CD14-positive monocyte (primary cell): Measurements from ENCODE around the gene CHIA. TPM values are rescaled to one million over a fixed set of nuclear protein-coding genes. Genes with fewer than 3 reads are reported as not detected.

Experiments used
- DNase-seq, 3 donors: peaks; one replicate each; pipeline ENCODE4 v3.0.0-alpha.2; 2011 to 2022
- H2AFZ ChIP-seq: 2 replicates; pipeline ENCODE4 v1.6.0; 2012; ENCODE audit warnings: mild to moderate bottlenecking, low read depth, low read length, inconsistent platforms; ENCODE audit not compliant: insufficient read depth, poor library complexity, severe bottlenecking
- H3K27ac ChIP-seq, 2 donors: 1 replicate in 1 of 2; 2 replicates in 1 of 2; pipeline ENCODE4 v1.5.1; 2012 to 2013; ENCODE audit warnings: low read length in 2 of 2, control low read depth in 1 of 2, inconsistent platforms in 1 of 2, low read depth in 1 of 2, mild to moderate bottlenecking in 1 of 2
- H3K27me3 ChIP-seq, 2 donors: one replicate each; pipeline versions ENCODE4 v1.6.0 to v1.6.1; 2011 to 2013; ENCODE audit warnings: low read length in 2 of 2; ENCODE audit not compliant: control insufficient read depth in 2 of 2, insufficient read depth in 2 of 2
- H3K36me3 ChIP-seq, 2 donors: replicated peaks in 1 of 2; 1 replicate in 1 of 2; 2 replicates in 1 of 2; pipeline versions ENCODE4 v1.5.1 to v1.6.1; 2012 to 2013; ENCODE audit warnings: low read length in 2 of 2, control low read depth in 1 of 2, inconsistent platforms in 1 of 2, mild to moderate bottlenecking in 1 of 2; ENCODE audit not compliant: insufficient read depth in 2 of 2, control insufficient read depth in 1 of 2
- H3K4me1 ChIP-seq, 2 donors: 1 replicate in 1 of 2; 2 replicates in 1 of 2; pipeline versions ENCODE4 v1.5.1 to v1.6.1; 2012 to 2013; ENCODE audit warnings: low read length in 2 of 2, control low read depth in 1 of 2, inconsistent platforms in 1 of 2, mild to moderate bottlenecking in 1 of 2, moderate library complexity in 1 of 2; ENCODE audit not compliant: insufficient read depth in 2 of 2, control insufficient read depth in 1 of 2
- H3K4me2 ChIP-seq: replicated peaks from 2 replicates; pipeline ENCODE3; 2012; ENCODE audit warnings: low read length, moderate library complexity, mild to moderate bottlenecking; ENCODE audit not compliant: poor library complexity, severe bottlenecking; ENCODE audit errors: extremely low read depth
- H3K4me3 ChIP-seq, 3 experiments: fragments of 200-600 bp in 1 of 3; sonication (generic) in 1 of 3; replicated peaks in 1 of 3; 1 replicate in 2 of 3; 2 replicates in 1 of 3; pipeline ENCODE4 v1.5.1; 2011 to 2013; ENCODE audit warnings: low read length in 3 of 3, mild to moderate bottlenecking in 3 of 3, control low read depth in 2 of 3, low read depth in 2 of 3, inconsistent platforms in 1 of 3, moderate library complexity in 1 of 3
- H3K79me2 ChIP-seq: 2 replicates; pipeline ENCODE4 v1.6.0; 2012; ENCODE audit warnings: mild to moderate bottlenecking, control low read depth, inconsistent platforms, low read length, moderate library complexity; ENCODE audit not compliant: insufficient read depth
- H3K9ac ChIP-seq: 2 replicates; pipeline ENCODE4 v1.6.0; 2017; ENCODE audit warnings: low read length, mild to moderate bottlenecking; ENCODE audit not compliant: insufficient read depth, poor library complexity, severe bottlenecking
- H3K9me3 ChIP-seq, 2 donors: replicated peaks in 1 of 2; 1 replicate in 1 of 2; 2 replicates in 1 of 2; pipeline versions ENCODE4 v1.5.1 to v1.6.1; 2012 to 2013; ENCODE audit warnings: low read length in 2 of 2, control low read depth in 1 of 2; ENCODE audit not compliant: control insufficient read depth in 1 of 2, insufficient read depth in 1 of 2
- H4K20me1 ChIP-seq: 2 replicates; pipeline ENCODE4 v1.6.0; 2012; ENCODE audit warnings: mild to moderate bottlenecking, low read length, control low read depth, moderate library complexity; ENCODE audit not compliant: insufficient read depth
- H3K27ac Mint-ChIP-seq, 7 donors: one replicate each; pipeline ENCODE4 v1.8.0; 2020; ENCODE audit warnings: mild to moderate bottlenecking in 7 of 7, mixed read lengths in 7 of 7, moderate library complexity in 6 of 7, inconsistent platforms in 2 of 7
- H3K27me3 Mint-ChIP-seq, 3 donors: one replicate each; pipeline ENCODE4 v1.8.0; 2021 to 2022; ENCODE audit warnings: low read depth in 3 of 3, mild to moderate bottlenecking in 3 of 3, mixed read lengths in 3 of 3, moderate library complexity in 3 of 3, inconsistent platforms in 1 of 3
- H3K36me3 Mint-ChIP-seq, 2 donors: one replicate each; pipeline ENCODE4 v1.8.0; 2020; ENCODE audit warnings: mixed read lengths in 2 of 2, inconsistent platforms in 1 of 2, mild to moderate bottlenecking in 1 of 2
- H3K4me1 Mint-ChIP-seq: one replicate; pipeline ENCODE4 v1.8.0; 2020; ENCODE audit warnings: mild to moderate bottlenecking, mixed read lengths
- H3K4me3 Mint-ChIP-seq, 2 donors: one replicate each; pipeline ENCODE4 v1.8.0; 2020; ENCODE audit warnings: mild to moderate bottlenecking in 2 of 2, mixed read lengths in 2 of 2, moderate library complexity in 1 of 2
- H3K9me3 Mint-ChIP-seq, 7 donors: one replicate each; pipeline ENCODE4 v1.8.0; 2020 to 2022; ENCODE audit warnings: mixed read lengths in 7 of 7, mild to moderate bottlenecking in 6 of 7, moderate library complexity in 6 of 7, inconsistent platforms in 2 of 7
- CTCF ChIP-seq: fragments of 200-600 bp; IDR thresholded peaks from one replicate; pipeline ENCODE4 v1.8.0; 2022; ENCODE audit warnings: antibody characterized with exemption, mild to moderate bottlenecking
- WGBS: methylation state at CpG from one replicate; pipeline ENCODE4 v1.1.5; 2013; ENCODE audit warnings: missing lambda C conversion rate; ENCODE audit not compliant: insufficient coverage; 5-methylcytosine and 5-hydroxymethylcytosine counted together
- intact Hi-C, 2 donors: fragments of 100-400 bp; cut with micrococcal nuclease; formaldehyde crosslinking; loops; one replicate each; pipeline versions ENCODE4 v1.15.0 to v1.15.1; 2023
- polyA plus RNA-seq, 3 donors: library from polyadenylated mRNA; depleted of rRNA in 1 of 3; unstranded in 2 of 3; stranded (reverse) in 1 of 3; fragments of 300-500 nt in 2 of 3; fragments of >200 nt in 1 of 3; fragmentation: Illumina TruSeq in 2 of 3; gene quantifications; 1 replicate in 2 of 3; 2 replicates in 1 of 3; pipeline ENCODE4 v1.2.3, GENCODE V29; 2012 to 2021

CHIA gene
- polyA plus RNA-seq, 3 donors, result not detected

DNA sequence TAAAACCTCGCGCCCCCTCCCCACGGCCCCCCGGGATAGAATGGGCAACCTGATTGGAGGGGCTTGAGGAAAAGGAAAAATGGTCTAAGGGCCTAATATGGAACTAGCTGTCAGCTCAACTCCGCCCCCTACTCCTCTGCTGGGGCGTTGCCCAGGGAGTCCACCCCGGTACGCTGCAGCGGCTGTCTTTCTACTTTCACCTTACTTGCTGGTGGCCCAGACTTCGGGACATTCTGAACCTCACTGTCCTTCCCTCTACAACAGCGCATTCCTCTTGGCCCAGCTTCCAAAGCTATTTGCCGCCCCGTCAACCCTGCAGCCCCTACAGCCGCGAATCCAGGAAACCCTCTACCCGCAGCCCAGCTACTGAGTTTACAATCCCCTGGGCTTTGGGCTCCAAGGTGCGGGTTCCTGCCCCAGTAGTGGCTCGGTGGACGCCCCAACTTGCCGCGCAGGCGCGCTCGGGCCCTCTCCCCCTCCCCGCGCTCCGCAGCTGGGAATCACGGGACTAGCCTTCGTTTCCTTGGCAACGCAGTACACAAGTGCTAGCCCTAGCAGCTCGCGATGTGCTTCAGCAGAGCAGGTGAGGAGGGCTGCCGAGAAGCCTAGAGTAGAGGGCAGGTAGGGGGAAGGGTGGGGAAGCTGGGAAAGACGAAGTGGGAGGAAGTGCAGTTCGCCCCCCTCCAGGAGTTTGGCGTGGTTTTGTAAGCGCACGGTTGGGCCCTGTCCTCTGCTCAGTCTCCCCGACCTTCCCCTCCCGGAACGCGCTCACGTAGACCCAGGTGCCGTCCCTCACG is 55.6 kb downstream of the CHIA start:
- H3K36me3 Mint-ChIP-seq, result no peaks in the 10 kb centered on the region
- H3K27ac Mint-ChIP-seq, result peak overlapping the region; percentile 67 to 90 (median 86)
- intact Hi-C loops, result loop anchor here in 1 of 2 donors (10.0 kb wide), 1 partner anchor 121 kb away; the partner anchor contains the start of gene CHI3L2

DNA sequence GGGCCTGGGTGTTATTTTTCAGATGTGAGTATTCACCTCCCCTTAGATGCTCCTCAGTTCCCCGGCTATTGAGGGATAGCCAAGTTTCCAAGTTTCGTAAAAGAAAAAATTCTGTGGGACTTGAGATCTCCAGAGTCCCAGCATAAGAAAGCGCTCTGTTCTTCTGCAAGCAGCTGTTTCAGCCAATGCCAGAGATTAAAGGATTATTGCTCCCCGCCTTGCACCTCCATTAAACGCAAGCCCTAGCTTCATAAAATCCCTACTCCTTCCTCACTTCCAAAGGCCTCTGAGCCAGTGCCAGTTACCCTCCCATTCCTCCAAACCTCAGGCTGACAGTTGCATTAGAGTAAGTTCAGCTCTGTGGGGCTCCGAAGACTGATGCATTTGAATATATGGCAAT is 56.4 kb downstream of the CHIA start:
- peaks cover 0 to 13% of the 10 kb centered on the region in 2 donors for H3K27me3 ChIP-seq
- intact Hi-C loops, result loop anchor here in 1 of 2 donors (10.0 kb wide), 1 partner anchor 122 kb away; the partner anchor contains the start of gene CHI3L2
- no peaks in the 10 kb centered on the region for H4K20me1 ChIP-seq
- Mint-ChIP-seq H3K27ac (peak overlapping the region in 5 of 7 donors; percentile 70 to 90 (median 86)), H3K27me3 (peaks cover 2 to 30% (median 19%) of the 10 kb centered on the region in 3 donors), H3K4me1 (peaks cover 12% of the 10 kb centered on the region), H3K4me3 (peak overlapping the region; percentile 86 to 96), H3K36me3 (no peaks in the 10 kb centered on the region), H3K9me3 (no peaks in the 10 kb centered on the region)
- no peaks in the 10 kb centered on the region for H3K79me2 ChIP-seq
- peaks cover 8 to 12% of the 10 kb centered on the region in 2 donors for H3K4me1 ChIP-seq
- H3K9me3 ChIP-seq, result no peaks in the 10 kb centered on the region
- TF ChIP-seq CTCF, result no peak
- no peak overlapping the region for H2AFZ ChIP-seq
- H3K4me2 ChIP-seq, result peak overlapping the region; percentile 82
- H3K36me3 ChIP-seq, result no peaks in the 10 kb centered on the region
- no peak overlapping the region for H3K9ac ChIP-seq
- H3K27ac ChIP-seq, result no peak overlapping the region
- DNase-seq, result no peak
- no peak overlapping the region for H3K4me3 ChIP-seq
- 77% methylated on average over 4 of the region's 6 CpGs for WGBS

More for the DNA sequence above, 55.6 kb downstream of the CHIA start:
- Histone ChIP-seq H3K36me3 (no peaks in the 10 kb centered on the region), H3K27me3 (peaks cover 0 to 13% of the 10 kb centered on the region in 2 donors), H3K4me1 (peaks cover 8 to 12% of the 10 kb centered on the region in 2 donors), H4K20me1 (no peaks in the 10 kb centered on the region), H3K9ac (peak overlapping the region; percentile 58), H3K27ac (peak overlapping the region; percentile 12 to 21), H2AFZ (peak overlapping the region; percentile 85), H3K4me3 (peak overlapping the region; percentile 46 to 75 (median 66)), H3K9me3 (no peaks in the 10 kb centered on the region), H3K79me2 (no peaks in the 10 kb centered on the region), H3K4me2 (peak overlapping the region; percentile 82)
- Mint-ChIP-seq H3K4me3 (peak overlapping the region; percentile 86 to 96), H3K27me3 (peaks cover 2 to 30% (median 19%) of the 10 kb centered on the region in 3 donors), H3K4me1 (peaks cover 12% of the 10 kb centered on the region), H3K9me3 (no peaks in the 10 kb centered on the region)
- TF ChIP-seq CTCF, result no peak
- peak; percentile 75 to 83 (median 80) for DNase-seq
- WGBS, result 4% methylated on average over 35 of the region's 45 CpGs
